OCI-LY7 (cell line): Measurements from ENCODE around the gene ZNF304. TPM values are rescaled to one million over a fixed set of nuclear protein-coding genes. Genes with fewer than 3 reads are reported as not detected.

Experiments used
- BruUV-seq: library from RNA; stranded (reverse); fragments of 400-500 nt; replicated peaks from 2 replicates; lab custom pipeline; 2021; lab: Mats Ljungman, UMichigan
- CTCF ChIA-PET: fragments of 300-600 bp; sonication (Branson Sonifier 250); formaldehyde crosslinking; loops from one replicate; lab custom pipeline; 2022; ENCODE audit warnings: antibody characterized with exemption; ENCODE audit not compliant: unreplicated experiment; lab: Charles Lee
- POLR2A ChIA-PET: fragments of 300-600 bp; sonication (Branson Sonifier 250); formaldehyde crosslinking; loops from one replicate; lab custom pipeline; 2022; ENCODE audit warnings: antibody characterized with exemption; lab: Charles Lee
- DNase-seq: peaks from one replicate; pipeline ENCODE4 v3.0.0-alpha.2; 2015; ENCODE audit warnings: low spot score
- H2AFZ ChIP-seq: fragments of 200-600 bp; sonication (generic), shearing (Covaris generic); 2 replicates; pipeline ENCODE4 v1.6.1; 2014; ENCODE audit warnings: mild to moderate bottlenecking, antibody characterized with exemption, low read length, moderate library complexity
- H3K27ac ChIP-seq: fragments of 200-600 bp; sonication (generic); 2 replicates; pipeline ENCODE4 v1.5.1; 2014; ENCODE audit warnings: mixed run types, low read depth, mild to moderate bottlenecking, moderate library complexity, low read length, inconsistent platforms; ENCODE audit not compliant: poor library complexity, severe bottlenecking
- H3K36me3 ChIP-seq: fragments of 200-600 bp; sonication (generic); 2 replicates; pipeline ENCODE4 v1.6.1; 2014; ENCODE audit warnings: mild to moderate bottlenecking, antibody characterized with exemption, low read length, moderate library complexity, mixed read lengths; ENCODE audit not compliant: insufficient read depth
- H3K4me1 ChIP-seq: fragments of 200-600 bp; sonication (generic); 2 replicates; pipeline ENCODE4 v1.5.1; 2014; ENCODE audit warnings: mild to moderate bottlenecking, low read length; ENCODE audit not compliant: insufficient read depth, poor library complexity, severe bottlenecking
- H3K4me2 ChIP-seq: fragments of 200-600 bp; sonication (generic); 2 replicates; pipeline ENCODE4 v1.6.1; 2014; ENCODE audit warnings: mild to moderate bottlenecking, low read length
- H3K4me3 ChIP-seq: fragments of 200-600 bp; sonication (generic); 2 replicates; pipeline ENCODE4 v1.5.1; 2014; ENCODE audit warnings: mild to moderate bottlenecking, low read depth, low read length; ENCODE audit not compliant: poor library complexity, severe bottlenecking
- H3K79me2 ChIP-seq: fragments of 200-600 bp; sonication (generic); 2 replicates; pipeline ENCODE4 v1.6.1; 2016; ENCODE audit warnings: low read depth, mild to moderate bottlenecking, low read length, moderate library complexity, mixed read lengths; ENCODE audit not compliant: insufficient read depth
- H3K9me2 ChIP-seq: fragments of 200-600 bp; sonication (generic); 2 replicates; pipeline ENCODE4 v1.6.1; 2016; ENCODE audit warnings: mild to moderate bottlenecking, low read length, mixed read lengths; ENCODE audit not compliant: insufficient read depth
- H3K9me3 ChIP-seq: fragments of 200-600 bp; sonication (generic); 2 replicates; pipeline ENCODE4 v1.6.1; 2014; ENCODE audit warnings: mild to moderate bottlenecking, mixed run types, low read length, mixed read lengths
- H4K20me1 ChIP-seq: fragments of 200-600 bp; sonication (generic); 2 replicates; pipeline ENCODE4 v1.6.1; 2014; ENCODE audit warnings: mild to moderate bottlenecking, antibody characterized with exemption, low read length, moderate library complexity, mixed read lengths; ENCODE audit not compliant: insufficient read depth
- EZH2phosphoT487 ChIP-seq: fragments of 200-600 bp; sonication (generic); IDR thresholded peaks from 2 replicates; pipeline ENCODE4 v1.6.1; 2018; ENCODE audit warnings: low read depth, borderline replicate concordance, mild to moderate bottlenecking, mixed run types, antibody characterized with exemption, low read length, moderate library complexity, mixed read lengths
- intact Hi-C: fragments of 100-400 bp; cut with micrococcal nuclease; formaldehyde crosslinking; loops from one replicate; pipeline ENCODE4 v1.10.0; 2022; ENCODE audit not compliant: unreplicated experiment
- total RNA-seq, 2 experiments: library from RNA; depleted of rRNA in 1 of 2; stranded (reverse); fragments of >200 nt in 1 of 2; shearing (Covaris generic) in 1 of 2; gene quantifications; 2 replicates each; pipeline ENCODE4 v1.2.3, GENCODE V29; 2014 to 2022
- TF ChIP-seq, protein P1 (sequence below): fragments of 200-600 bp; sonication (generic); conservative IDR thresholded peaks from 2 replicates; pipeline ENCODE4 v1.5.1; 2014; ENCODE audit warnings: mild to moderate bottlenecking, antibody characterized with exemption, low read length, moderate library complexity, mixed read lengths

Gene ZNF304
- total RNA-seq, 2 experiments from 2014 or later, result 5.0 to 5.8 TPM

DNA sequence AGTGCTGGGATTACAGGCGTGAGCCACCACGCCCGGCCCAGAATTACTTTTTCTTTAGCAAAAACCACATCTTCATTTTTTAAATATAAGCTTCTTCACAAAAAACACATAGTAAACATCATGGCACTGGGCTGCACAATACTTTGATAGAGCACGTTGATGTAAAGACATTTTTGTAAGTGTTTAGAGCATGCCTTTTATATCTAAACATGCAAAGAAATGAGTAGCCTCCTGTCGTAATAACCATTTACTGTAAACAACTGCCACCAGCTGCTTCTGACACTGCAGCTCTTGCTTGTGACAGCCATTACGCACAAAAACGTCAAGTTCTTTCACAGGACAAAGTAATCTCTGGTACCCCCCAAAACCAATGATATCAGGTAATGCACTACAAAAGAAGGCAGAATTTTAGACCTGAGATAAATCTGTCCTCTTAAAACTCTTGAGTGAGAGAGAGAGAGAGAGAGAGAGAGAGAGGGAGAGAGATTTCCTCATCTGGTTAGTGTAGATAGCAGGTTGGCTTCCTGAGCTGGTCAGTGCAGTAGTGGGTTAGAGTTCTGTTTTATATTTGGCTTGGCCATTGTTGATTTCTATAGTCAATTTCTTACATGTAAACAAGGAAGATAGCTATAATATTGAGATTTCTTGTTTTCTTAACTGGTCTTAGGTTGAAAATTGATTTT is 31.9 kb downstream of the ZNF304 start:
- ChIA-PET CTCF (no interaction called here), POLR2A (interaction anchor here (0.5 kb wide), 1 partner anchor 16 kb away, joined by 3 read pairs; no protein-coding TSS in a partner anchor)
- Histone ChIP-seq H3K9me2 (no peaks in the 10 kb centered on the region), H3K4me3 (no peak overlapping the region), H3K4me2 (no peak overlapping the region), H4K20me1 (no peaks in the 10 kb centered on the region), H3K4me1 (no peaks in the 10 kb centered on the region), H3K36me3 (peaks cover 10% of the 10 kb centered on the region), H2AFZ (no peak overlapping the region), H3K9me3 (peaks cover 8% of the 10 kb centered on the region; the same call in 1 of the 2 replicates), H3K27ac (no peak overlapping the region), H3K79me2 (no peaks in the 10 kb centered on the region)
- intact Hi-C loops, result no loop called here
- no TSS peak for BruUV-seq
- no peak for DNase-seq
- TF ChIP-seq, protein P1, sequence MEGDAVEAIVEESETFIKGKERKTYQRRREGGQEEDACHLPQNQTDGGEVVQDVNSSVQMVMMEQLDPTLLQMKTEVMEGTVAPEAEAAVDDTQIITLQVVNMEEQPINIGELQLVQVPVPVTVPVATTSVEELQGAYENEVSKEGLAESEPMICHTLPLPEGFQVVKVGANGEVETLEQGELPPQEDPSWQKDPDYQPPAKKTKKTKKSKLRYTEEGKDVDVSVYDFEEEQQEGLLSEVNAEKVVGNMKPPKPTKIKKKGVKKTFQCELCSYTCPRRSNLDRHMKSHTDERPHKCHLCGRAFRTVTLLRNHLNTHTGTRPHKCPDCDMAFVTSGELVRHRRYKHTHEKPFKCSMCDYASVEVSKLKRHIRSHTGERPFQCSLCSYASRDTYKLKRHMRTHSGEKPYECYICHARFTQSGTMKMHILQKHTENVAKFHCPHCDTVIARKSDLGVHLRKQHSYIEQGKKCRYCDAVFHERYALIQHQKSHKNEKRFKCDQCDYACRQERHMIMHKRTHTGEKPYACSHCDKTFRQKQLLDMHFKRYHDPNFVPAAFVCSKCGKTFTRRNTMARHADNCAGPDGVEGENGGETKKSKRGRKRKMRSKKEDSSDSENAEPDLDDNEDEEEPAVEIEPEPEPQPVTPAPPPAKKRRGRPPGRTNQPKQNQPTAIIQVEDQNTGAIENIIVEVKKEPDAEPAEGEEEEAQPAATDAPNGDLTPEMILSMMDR, result no peak
- TF ChIP-seq EZH2phosphoT487, result no peak

DNA sequence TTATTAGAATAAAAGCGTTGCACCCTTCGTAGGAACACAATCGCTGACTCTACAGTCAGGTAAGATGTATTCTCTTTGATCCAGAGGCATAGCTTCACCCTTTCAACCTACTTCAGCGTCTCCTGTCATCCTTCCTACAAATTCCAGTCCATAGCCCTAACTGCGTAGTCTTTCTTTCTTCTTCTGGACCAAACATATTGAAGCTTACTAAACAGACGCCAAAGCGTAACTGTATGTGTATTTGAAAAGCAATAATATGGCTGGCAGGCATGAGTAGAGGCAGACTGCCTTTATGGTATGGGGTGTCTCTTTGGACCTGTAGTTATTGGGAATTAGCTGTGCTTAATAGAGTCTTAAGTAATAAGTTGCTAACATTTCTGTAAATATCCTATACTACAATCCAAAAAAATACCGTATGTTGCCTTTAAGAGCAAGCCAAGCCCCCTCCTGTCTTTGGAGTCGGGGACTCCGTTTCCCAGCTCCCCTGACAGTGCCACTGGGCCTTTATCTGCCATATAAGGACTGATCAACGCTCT is 38.2 kb downstream of the ZNF304 start:
- H3K9me2 ChIP-seq, result no peaks in the 10 kb centered on the region
- TF ChIP-seq, protein P1, result no peak
- no peak for TF ChIP-seq EZH2phosphoT487
- no TSS peak for BruUV-seq
- peak overlapping the region; percentile 86 for H3K4me3 ChIP-seq
- CTCF ChIA-PET, result no interaction called here
- H3K9me3 ChIP-seq, result peaks cover 22% of the 10 kb centered on the region; the same call in 1 of the 2 replicates
- peak overlapping the region; percentile 53 for H3K4me2 ChIP-seq
- H3K27ac ChIP-seq, result peak overlapping the region; percentile 14
- H3K4me1 ChIP-seq, result peaks cover 16% of the 10 kb centered on the region
- peak overlapping the region; percentile 100 for H2AFZ ChIP-seq
- POLR2A ChIA-PET, result interaction anchor here (0.6 to 1.3 kb wide), 4 partner anchors 20 to 1165 kb away, joined by 3 read pairs; partner anchors contain the start of genes TRAPPC2B and ZNF547
- H3K36me3 ChIP-seq, result peaks cover 17% of the 10 kb centered on the region
- no peaks in the 10 kb centered on the region for H4K20me1 ChIP-seq
- no peak for DNase-seq
- peaks cover 27% of the 10 kb centered on the region; the same call in 1 of the 2 replicates for H3K79me2 ChIP-seq
- intact Hi-C loops, result loop anchor here (1.0 kb wide), 1 partner anchor 26 kb away; the partner anchor contains the start of genes TRAPPC2B and ZNF547
